ENCODE results near the gene MRPL57.
"Not testable (repeated sequence)": the region's sequence is repeated elsewhere in the genome, so short reads cannot be mapped to it uniquely, and the experiment has no call there.

The MRPL57 gene
- total RNA-seq, result 7.5 to 46.3 (median 27.7) reads per million in 18 experiments

GRCh38 chr13:21176215-21176981 is at the start of gene MRPL57, which contains the start of gene SKA3:
Gene MRPL57, plus strand, starts transcription at chr13:21176658. Its CDS starts 259 bp downstream, at chr13:21176917.
Gene SKA3, minus strand, starts transcription at chr13:21176552. Its CDS starts 75 bp downstream, at chr13:21176477.
- DNase-seq, result peak; percentile 96 to 97

DNA sequence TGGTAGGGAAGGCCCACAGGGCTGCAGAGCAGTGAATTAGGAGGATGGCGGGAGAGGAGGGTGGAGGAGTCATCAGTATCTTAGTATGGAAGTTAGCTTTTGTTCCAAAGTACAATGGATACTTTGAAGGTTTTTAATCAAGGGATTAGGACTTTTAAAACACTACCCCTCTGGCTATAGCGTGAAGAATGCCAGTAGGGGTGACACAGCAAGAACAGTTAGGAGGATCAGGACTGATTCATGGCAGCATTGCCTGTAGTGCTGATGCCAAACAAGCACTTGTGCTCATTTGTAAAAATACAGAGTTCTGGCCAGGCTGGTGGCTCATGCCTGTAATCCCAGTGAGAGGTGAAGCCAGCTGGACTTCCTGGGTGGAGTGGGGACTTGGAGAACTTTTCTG is 46.3 kb upstream of the MRPL57 start:
- no peak for DNase-seq

DNA sequence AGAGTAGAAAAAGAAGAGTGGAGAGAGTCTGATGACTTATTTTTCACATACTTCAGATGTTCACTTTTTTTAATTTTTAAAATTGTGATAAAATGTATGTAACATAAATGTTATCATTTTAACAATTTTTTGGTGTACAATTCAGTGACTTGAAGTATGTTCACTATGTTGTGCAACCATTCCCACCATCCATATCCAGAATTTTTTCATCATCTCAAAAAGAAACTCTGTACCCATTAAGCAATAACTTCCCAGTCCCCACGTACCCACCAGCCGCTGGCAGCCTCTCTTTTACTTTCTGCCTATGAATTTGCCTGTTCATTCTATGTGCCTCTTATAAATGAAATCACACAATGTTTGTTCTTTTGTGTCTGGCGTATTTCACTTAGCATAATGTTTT is 43.4 kb upstream of the MRPL57 start:
- no peak for DNase-seq

- DNase-seq, result no peak
These were observed 42.0 kb upstream of the MRPL57 start for GRCh38 chr13:21134475-21134874.

DNA sequence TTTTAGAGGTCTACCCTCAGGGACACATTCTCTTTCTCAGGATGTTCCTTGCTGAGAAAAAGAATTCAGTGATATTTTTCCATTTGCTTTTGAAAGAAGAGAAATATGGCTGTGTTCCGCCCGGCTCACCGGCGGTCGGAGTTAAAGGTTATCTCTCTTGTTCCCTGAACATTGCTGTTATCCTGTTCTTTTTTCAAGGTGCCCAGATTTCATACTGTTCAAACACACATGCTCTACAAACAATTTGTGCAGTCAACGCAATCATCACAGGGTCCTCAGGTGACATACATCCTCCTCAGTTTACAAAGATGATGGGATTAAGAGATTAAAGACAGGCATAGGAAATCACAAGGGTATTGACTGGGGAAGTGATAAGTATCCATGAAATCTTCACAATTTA is 40.6 kb upstream of the MRPL57 start:
- not testable (repeated sequence) for DNase-seq

- DNase-seq, result no peak
These were observed 38.8 kb upstream of the MRPL57 start for GRCh38 chr13:21137696-21138095.

- DNase-seq, result no peak
These were observed 37.9 kb upstream of the MRPL57 start for GRCh38 chr13:21138561-21138960.

- DNase-seq, result no peak
These were observed 37.1 kb upstream of the MRPL57 start for GRCh38 chr13:21139374-21139773.

GRCh38 chr13:21142766-21143165 is 33.7 kb upstream of the MRPL57 start:
- DNase-seq, result no peak

GRCh38 chr13:21147827-21148226 is 28.6 kb upstream of the MRPL57 start:
- DNase-seq, result no peak

DNA sequence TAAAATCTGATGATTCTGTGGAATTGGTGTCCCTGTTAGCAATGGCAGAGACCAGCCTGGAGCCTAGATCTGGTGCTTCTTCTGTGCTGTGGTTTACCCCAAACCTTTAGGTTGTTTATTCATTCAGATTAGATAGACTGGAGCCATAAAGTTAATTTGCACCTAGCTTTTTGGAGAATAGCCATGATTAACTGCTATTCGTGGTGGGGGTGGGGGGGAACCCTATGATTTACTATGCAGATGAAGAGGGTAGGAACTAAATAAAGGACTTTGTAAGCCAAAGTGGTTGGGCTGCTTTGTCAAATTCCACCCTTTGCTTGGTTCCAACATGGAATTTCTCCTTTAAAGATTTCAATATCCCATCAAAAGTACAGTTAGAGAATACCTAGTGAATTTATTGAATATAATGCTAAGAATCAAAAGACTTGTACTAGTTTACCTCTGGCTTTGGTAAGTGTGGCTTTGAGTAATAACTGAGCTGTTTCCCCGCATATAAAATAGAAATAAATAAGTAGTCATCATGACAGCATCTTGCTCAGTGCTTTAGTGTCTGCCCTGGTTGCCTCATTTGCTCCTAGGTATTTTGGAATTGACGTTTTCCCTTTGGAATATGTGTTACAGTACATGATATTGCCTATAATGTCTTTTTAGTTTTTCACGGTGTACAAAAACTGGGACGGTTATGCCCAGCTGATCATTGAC is 27.8 kb upstream of the MRPL57 start:
- no peak for DNase-seq

- DNase-seq, result no peak
These were observed 26.9 kb upstream of the MRPL57 start for GRCh38 chr13:21149568-21149967.

GRCh38 chr13:21150013-21150412 is 26.4 kb upstream of the MRPL57 start:
- no peak for DNase-seq

DNA sequence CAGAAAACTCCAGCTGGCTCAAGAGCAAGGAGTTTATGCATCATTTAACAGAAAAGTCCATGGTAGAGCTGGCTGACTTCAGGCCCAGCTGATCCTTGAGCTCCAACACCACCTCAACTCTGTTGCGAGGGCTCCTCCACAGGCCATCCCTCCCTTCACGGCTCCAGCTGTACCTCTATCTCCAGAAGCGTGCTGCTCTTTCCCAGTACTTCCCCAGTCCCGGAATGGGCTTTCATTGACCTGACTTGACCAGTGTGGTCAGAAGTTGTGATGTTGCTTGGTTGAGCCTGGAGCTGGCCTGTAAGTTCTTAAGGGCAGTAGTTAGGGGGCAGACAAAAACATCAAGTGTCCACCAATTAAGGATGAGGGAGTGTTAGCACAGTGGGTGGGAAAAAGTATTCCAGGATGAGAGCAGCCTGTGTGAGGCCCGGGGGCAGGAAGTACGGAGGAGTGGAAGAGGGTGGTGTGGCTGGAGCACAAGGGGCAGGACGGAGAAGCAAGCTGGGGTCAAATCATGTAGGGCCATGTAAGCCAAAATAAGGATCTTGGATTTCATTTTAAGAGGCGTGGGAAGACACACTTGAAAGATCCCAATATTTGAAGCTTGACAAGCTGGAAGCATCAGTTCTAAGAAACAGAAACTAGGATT is 24.1 kb upstream of the MRPL57 start:
- DNase-seq, result no peak

DNA sequence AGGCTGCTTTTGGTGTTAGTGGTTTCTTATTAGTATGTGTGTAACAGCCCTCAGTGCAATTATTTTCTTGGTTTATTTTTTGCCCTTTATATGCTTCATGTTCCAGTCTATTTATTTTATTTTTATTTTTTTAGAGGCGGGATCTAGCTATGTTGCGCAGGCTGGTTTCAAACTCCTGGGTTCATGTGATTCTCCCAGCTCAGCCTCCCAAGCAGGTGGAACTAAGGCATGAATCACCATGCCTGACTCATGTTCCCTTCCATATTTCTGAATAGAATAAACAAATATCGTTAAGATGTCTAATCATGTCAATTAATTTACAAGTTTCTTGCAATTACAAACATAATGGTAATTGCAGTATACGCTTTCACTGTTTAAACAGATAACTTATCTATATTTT is 11.8 kb upstream of the MRPL57 start:
- no peak for DNase-seq

GRCh38 chr13:21165606-21166005 is 10.9 kb upstream of the MRPL57 start:
- not testable (repeated sequence) for DNase-seq

DNA sequence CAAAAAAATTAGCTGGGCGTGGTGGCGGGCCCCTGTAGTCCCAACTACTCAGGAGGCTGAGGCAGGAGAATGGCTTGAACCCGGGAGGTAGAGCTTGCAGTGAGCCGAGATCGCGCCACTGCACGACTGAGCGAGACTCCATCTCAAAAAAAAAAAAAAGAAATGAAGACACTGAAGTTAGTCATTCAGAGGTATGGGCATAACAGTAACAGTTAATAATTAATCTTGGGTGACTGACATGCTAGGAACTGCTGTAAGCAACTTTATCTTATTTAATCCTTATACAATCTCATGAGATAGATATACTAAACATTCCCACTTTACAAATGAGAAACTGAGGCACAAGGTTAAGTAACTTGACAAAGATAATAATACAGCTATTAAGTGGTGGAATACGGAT is 5.0 kb upstream of the MRPL57 start:
- DNase-seq, result no peak

- not testable (repeated sequence) for DNase-seq
These were observed 2.7 kb upstream of the MRPL57 start for GRCh38 chr13:21173767-21174166.

DNA sequence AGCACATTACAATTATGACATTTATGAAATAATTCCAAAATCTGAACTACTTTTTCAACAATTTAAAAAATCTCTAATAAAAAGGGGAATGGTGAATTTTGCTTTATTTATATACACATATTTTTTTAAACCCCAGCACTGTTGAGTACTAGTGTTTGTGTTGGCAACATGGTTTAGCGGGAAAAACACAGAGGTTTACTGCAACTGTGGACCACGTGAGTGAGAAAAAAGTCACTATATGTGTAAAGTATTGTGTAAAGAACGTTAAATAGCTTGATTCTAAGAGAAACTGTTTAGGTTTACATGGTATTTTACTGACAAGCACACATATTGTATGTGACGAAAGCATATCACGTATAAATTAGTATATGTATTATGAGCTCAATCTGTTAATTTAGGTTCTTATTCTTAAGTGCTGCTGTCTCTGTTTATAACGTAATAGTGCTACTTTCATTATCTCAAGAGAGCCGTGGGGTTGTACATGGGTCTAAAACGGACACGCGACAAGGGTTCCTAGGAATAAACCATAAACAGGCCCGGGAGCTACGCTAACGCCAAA is 723 bp upstream of the MRPL57 start:
- peak; percentile 15 to 29 for DNase-seq

DNA sequence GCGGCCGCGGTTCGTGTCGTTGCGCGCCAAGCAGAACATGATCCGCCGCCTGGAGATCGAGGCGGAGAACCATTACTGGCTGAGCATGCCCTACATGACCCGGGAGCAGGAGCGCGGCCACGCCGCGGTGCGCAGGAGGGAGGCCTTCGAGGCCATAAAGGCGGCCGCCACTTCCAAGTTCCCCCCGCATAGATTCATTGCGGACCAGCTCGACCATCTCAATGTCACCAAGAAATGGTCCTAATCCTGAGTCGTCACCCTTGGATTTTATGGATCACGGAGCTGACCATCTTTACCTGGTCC is 475 bp downstream of the MRPL57 start:
- no peak for DNase-seq

DNA sequence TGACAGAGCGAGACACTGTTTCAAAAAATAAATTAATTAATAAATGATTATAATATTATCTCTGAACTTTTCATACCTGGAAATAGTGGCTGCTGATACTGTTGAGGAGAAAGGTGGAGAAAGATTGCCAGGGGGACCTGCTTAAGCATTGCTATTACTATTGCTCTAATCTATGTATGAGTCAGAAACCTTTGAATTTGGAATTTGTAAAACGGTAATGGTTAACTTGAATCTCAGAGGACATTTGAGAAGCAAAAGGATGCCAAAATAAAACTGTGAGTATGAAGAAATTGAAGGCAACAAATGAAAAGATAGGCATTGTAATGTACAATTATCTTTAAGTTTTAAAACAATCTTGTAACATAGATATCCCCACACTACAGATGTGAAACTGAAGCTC is 5.2 kb downstream of the MRPL57 start:
- DNase-seq, result no peak

GRCh38 chr13:21186410-21186809 is 10.0 kb downstream of the MRPL57 start:
- not testable (repeated sequence) for DNase-seq

DNA sequence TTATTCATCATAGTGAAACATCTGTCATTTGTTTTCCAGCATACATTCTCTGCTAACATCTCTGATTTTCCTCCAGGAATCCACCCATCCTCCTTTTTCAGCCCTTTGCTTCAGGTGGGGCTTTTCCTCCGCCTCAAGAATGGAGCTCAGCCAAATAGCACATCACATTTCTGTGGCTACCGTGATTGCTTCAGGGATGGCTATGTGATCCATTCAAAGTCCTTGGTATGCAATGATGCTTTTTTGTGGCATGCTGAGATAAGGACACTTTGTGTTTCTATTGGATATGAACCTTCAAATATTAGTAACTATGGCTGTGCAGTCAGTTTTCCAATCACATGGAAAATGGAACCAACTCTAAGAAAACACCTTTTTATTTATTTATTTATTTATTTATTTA is 18.3 kb downstream of the MRPL57 start:
- not testable (repeated sequence) for DNase-seq
